Retina (tissue), 1 donor: Measurements from ENCODE around the gene PDIA3.
"Not testable (repeated sequence)": the region's sequence is repeated elsewhere in the genome, so short reads cannot be mapped to it uniquely, and the experiment has no call there.

Experiments
- DNase-seq: peaks from one replicate; pipeline ENCODE4 v3.0.0-alpha.2; 2016

Gene PDIA3

GRCh38 chr15:43746245-43746902 is at the start of gene PDIA3:
Gene PDIA3 (plus strand): TSS chr15:43746438. CDS start chr15:43746540, 102 bp downstream.
- peak; percentile 97 for DNase-seq

- DNase-seq, result no peak
Observed at GRCh38 chr15:43702174-43702573, 44.1 kb upstream of the PDIA3 start.

- DNase-seq, result no peak
Observed at GRCh38 chr15:43702701-43703424, 43.4 kb upstream of the PDIA3 start.

GRCh38 chr15:43710431-43711131 is 35.7 kb upstream of the PDIA3 start:
- DNase-seq, result not testable (repeated sequence)

- no peak for DNase-seq
Observed at GRCh38 chr15:43723151-43723550, 23.1 kb upstream of the PDIA3 start.

- not testable (repeated sequence) for DNase-seq
Observed at GRCh38 chr15:43726306-43726705, 19.9 kb upstream of the PDIA3 start.

GRCh38 chr15:43728053-43728725 is 18.0 kb upstream of the PDIA3 start:
- DNase-seq, result not testable (repeated sequence)

GRCh38 chr15:43735416-43735815 is 10.8 kb upstream of the PDIA3 start:
- DNase-seq, result no peak

GRCh38 chr15:43746903-43747309 is 668 bp downstream of the PDIA3 start:
- DNase-seq, result not testable (repeated sequence)

GRCh38 chr15:43748376-43748775 is 2.1 kb downstream of the PDIA3 start:
- DNase-seq, result no peak

GRCh38 chr15:43749690-43750345 is 3.6 kb downstream of the PDIA3 start:
- no peak for DNase-seq

GRCh38 chr15:43751885-43752284 is 5.6 kb downstream of the PDIA3 start:
- DNase-seq, result no peak

GRCh38 chr15:43762824-43763223 is 16.6 kb downstream of the PDIA3 start:
- no peak for DNase-seq

- no peak for DNase-seq
Observed at GRCh38 chr15:43763819-43764446, 17.7 kb downstream of the PDIA3 start.

- peak; percentile 40 for DNase-seq
Observed at GRCh38 chr15:43769584-43770228, 23.5 kb downstream of the PDIA3 start.

GRCh38 chr15:43771816-43772215 is 25.6 kb downstream of the PDIA3 start:
- DNase-seq, result no peak

- DNase-seq, result no peak
Observed at GRCh38 chr15:43772624-43773023, 26.4 kb downstream of the PDIA3 start.

GRCh38 chr15:43774062-43774461 is 27.8 kb downstream of the PDIA3 start:
- DNase-seq, result no peak

- DNase-seq, result peak; percentile 23
Observed at GRCh38 chr15:43775411-43775965, 29.2 kb downstream of the PDIA3 start.

- DNase-seq, result peak; percentile 65
Observed at GRCh38 chr15:43776101-43776717, 30.0 kb downstream of the PDIA3 start.
